Measurements from ENCODE around the gene CDH4.
"Not testable (repeated sequence)": the region's sequence is repeated elsewhere in the genome, so short reads cannot be mapped to it uniquely, and the experiment has no call there.

Gene CDH4

GRCh38 chr20:61844621-61845020 lies 592.6 kb downstream of the CDH4 start:
- no peak for DNase-seq

- DNase-seq = no peak
Observed at GRCh38 chr20:61845233-61845671, 593.2 kb downstream of the CDH4 start.

- DNase-seq = no peak
Observed at GRCh38 chr20:61846074-61846473, 594.0 kb downstream of the CDH4 start.

GRCh38 chr20:61846741-61847419 lies 594.8 kb downstream of the CDH4 start:
- no peak for DNase-seq

- DNase-seq = no peak
Observed at GRCh38 chr20:61847420-61847748, 595.3 kb downstream of the CDH4 start.

- DNase-seq = no peak
Observed at GRCh38 chr20:61847986-61848385, 595.9 kb downstream of the CDH4 start.

- no peak for DNase-seq
Observed at GRCh38 chr20:61848851-61849250, 596.8 kb downstream of the CDH4 start.

GRCh38 chr20:61849376-61849775 lies 597.3 kb downstream of the CDH4 start:
- no peak for DNase-seq

- DNase-seq = no peak
Observed at GRCh38 chr20:61849822-61850221, 597.8 kb downstream of the CDH4 start.

- DNase-seq = no peak
Observed at GRCh38 chr20:61850457-61850856, 598.4 kb downstream of the CDH4 start.

- DNase-seq = no peak
Observed at GRCh38 chr20:61850926-61851900, 599.2 kb downstream of the CDH4 start.

- no peak for DNase-seq
Observed at GRCh38 chr20:61852268-61853072, 600.4 kb downstream of the CDH4 start.

GRCh38 chr20:61853073-61854005 lies 601.3 kb downstream of the CDH4 start:
- no peak for DNase-seq

- not testable (repeated sequence) for DNase-seq
Observed at GRCh38 chr20:61854538-61854937, 602.5 kb downstream of the CDH4 start.

GRCh38 chr20:61855286-61855685 lies 603.2 kb downstream of the CDH4 start:
- DNase-seq = no peak

GRCh38 chr20:61856626-61857413 lies 604.8 kb downstream of the CDH4 start:
- no peak for DNase-seq

GRCh38 chr20:61857414-61857775 lies 605.3 kb downstream of the CDH4 start:
- no peak for DNase-seq

- DNase-seq = no peak
Observed at GRCh38 chr20:61857884-61858283, 605.8 kb downstream of the CDH4 start.

- no peak for DNase-seq
Observed at GRCh38 chr20:61859767-61860166, 607.7 kb downstream of the CDH4 start.

- no peak for DNase-seq
Observed at GRCh38 chr20:61860260-61860987, 608.4 kb downstream of the CDH4 start.

Measured in NCI-H2029 (cell line).